MCF 10A (cell line): Measurements from ENCODE around the gene WFDC1. TPM values are rescaled to one million over a fixed set of nuclear protein-coding genes. Genes with fewer than 3 reads are reported as not detected.

Experiments
- BruUV-seq: library from RNA; stranded (reverse); fragments of 400-500 nt; replicated peaks from 2 replicates; lab custom pipeline; 2021; lab: Mats Ljungman, UMichigan
- CTCF ChIA-PET: fragments of 300-600 bp; sonication (Branson Sonifier 250); formaldehyde crosslinking; extraction: SDS; loops from one replicate; lab custom pipeline; 2021; ENCODE audit warnings: antibody characterized with exemption, inconsistent platforms; lab: Yijun Ruan, JAX
- POLR2A ChIA-PET: fragments of 300-600, 350-650 bp; sonication (Branson Sonifier 250); formaldehyde crosslinking; extraction: SDS; loops from one replicate; lab custom pipeline; 2020; ENCODE audit warnings: antibody characterized with exemption, inconsistent platforms; lab: Yijun Ruan, JAX
- DNase-seq: peaks from one replicate; pipeline ENCODE4 v3.0.0-alpha.2; 2018; ENCODE audit not compliant: unreplicated experiment
- H3K27ac Mint-ChIP-seq: one replicate; pipeline ENCODE4 v1.8.0; 2022; ENCODE audit warnings: mild to moderate bottlenecking, low read depth, mixed read lengths; ENCODE audit not compliant: unreplicated experiment
- H3K27me3 Mint-ChIP-seq: one replicate; pipeline ENCODE4 v1.8.0; 2022; ENCODE audit warnings: mixed read lengths; ENCODE audit not compliant: insufficient read depth, unreplicated experiment
- H3K36me3 Mint-ChIP-seq: one replicate; pipeline ENCODE4 v1.8.0; 2022; ENCODE audit warnings: mild to moderate bottlenecking, moderate library complexity, mixed read lengths; ENCODE audit not compliant: insufficient read depth, unreplicated experiment
- H3K4me1 Mint-ChIP-seq: one replicate; pipeline ENCODE4 v1.8.0; 2022; ENCODE audit warnings: mixed read lengths; ENCODE audit not compliant: insufficient read depth, unreplicated experiment
- H3K4me3 Mint-ChIP-seq: one replicate; pipeline ENCODE4 v1.8.0; 2022; ENCODE audit warnings: mild to moderate bottlenecking, moderate library complexity, mixed read lengths; ENCODE audit not compliant: unreplicated experiment
- H3K9me3 Mint-ChIP-seq: one replicate; pipeline ENCODE4 v1.8.0; 2022; ENCODE audit warnings: mixed read lengths; ENCODE audit not compliant: unreplicated experiment
- intact Hi-C: fragments of 100-400 bp; cut with micrococcal nuclease; formaldehyde crosslinking; loops from 2 replicates; pipeline ENCODE4 v1.14.1; 2022
- total RNA-seq: library from RNA; stranded (reverse); gene quantifications from 2 replicates; pipeline ENCODE4 v1.2.3, GENCODE V29; 2022
- TF ChIP-seq, protein P1 (sequence below): fragments of 200-600 bp; IDR thresholded peaks from one replicate; pipeline ENCODE4 v1.8.0; 2022; ENCODE audit warnings: antibody characterized with exemption, mild to moderate bottlenecking; ENCODE audit not compliant: unreplicated experiment

Gene WFDC1
- total RNA-seq, 1 experiment from 2014 or later, result not detected

DNA sequence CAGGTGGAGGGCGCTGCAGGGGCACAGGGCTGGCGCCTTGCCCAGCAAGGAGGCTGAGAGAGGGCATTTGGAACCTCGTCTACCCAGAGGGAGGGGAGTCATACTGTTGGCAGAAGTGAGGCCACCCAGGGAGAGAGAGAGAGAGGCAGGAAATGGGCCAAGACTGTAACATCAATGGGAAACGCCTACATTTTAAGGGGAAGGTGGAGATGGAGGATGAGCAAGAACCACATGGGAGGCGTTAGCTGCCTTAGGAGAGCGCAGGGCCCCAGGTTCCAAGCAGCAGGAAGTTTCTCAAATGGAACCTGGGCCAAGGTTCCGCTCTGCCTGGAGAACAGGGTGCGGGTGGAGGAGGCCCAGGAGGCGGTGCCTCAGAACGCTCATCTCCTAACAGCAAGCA, 2.7 kb upstream of the WFDC1 start:
- peak; percentile 57 for DNase-seq
- TF ChIP-seq, protein P1, sequence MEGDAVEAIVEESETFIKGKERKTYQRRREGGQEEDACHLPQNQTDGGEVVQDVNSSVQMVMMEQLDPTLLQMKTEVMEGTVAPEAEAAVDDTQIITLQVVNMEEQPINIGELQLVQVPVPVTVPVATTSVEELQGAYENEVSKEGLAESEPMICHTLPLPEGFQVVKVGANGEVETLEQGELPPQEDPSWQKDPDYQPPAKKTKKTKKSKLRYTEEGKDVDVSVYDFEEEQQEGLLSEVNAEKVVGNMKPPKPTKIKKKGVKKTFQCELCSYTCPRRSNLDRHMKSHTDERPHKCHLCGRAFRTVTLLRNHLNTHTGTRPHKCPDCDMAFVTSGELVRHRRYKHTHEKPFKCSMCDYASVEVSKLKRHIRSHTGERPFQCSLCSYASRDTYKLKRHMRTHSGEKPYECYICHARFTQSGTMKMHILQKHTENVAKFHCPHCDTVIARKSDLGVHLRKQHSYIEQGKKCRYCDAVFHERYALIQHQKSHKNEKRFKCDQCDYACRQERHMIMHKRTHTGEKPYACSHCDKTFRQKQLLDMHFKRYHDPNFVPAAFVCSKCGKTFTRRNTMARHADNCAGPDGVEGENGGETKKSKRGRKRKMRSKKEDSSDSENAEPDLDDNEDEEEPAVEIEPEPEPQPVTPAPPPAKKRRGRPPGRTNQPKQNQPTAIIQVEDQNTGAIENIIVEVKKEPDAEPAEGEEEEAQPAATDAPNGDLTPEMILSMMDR, result no peak
- no peak overlapping the region for H3K4me3 Mint-ChIP-seq
- POLR2A ChIA-PET, result no interaction called here
- no peaks in the 10 kb centered on the region for H3K36me3 Mint-ChIP-seq
- H3K27me3 Mint-ChIP-seq, result peaks cover 70% of the 10 kb centered on the region
- peaks cover 12% of the 10 kb centered on the region for H3K4me1 Mint-ChIP-seq
- CTCF ChIA-PET, result no interaction called here
- intact Hi-C loops, result no loop called here
- no TSS peak for BruUV-seq
- H3K27ac Mint-ChIP-seq, result no peak overlapping the region
- no peaks in the 10 kb centered on the region for H3K9me3 Mint-ChIP-seq

DNA sequence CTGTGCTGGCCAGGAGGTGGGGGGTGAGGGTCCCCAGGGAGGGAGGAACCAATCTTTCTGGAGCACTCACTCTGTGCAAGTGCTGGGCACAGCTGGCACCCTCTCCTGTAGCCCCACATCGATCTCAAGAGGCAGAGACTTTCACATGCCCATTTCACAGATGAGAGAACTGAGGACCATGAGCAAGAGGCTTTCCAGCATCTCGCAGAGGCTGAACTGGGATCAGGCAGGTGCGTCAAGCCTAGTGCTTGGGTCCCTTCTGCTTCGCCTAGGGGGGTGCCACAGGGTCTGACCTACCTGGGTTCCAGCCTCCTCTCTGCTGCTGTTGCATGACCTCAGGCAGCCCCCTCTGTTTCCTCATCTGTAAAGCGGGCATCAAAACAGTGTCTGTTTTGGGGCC, 1.3 kb upstream of the WFDC1 start:
- CTCF ChIA-PET, result no interaction called here
- Mint-ChIP-seq H3K4me3 (no peak overlapping the region), H3K4me1 (peaks cover 12% of the 10 kb centered on the region), H3K9me3 (no peaks in the 10 kb centered on the region), H3K27me3 (peaks cover 61% of the 10 kb centered on the region), H3K36me3 (no peaks in the 10 kb centered on the region), H3K27ac (no peak overlapping the region)
- intact Hi-C loops, result no loop called here
- TF ChIP-seq, protein P1, result no peak
- DNase-seq, result no peak
- POLR2A ChIA-PET, result no interaction called here
- BruUV-seq, result no TSS peak

DNA sequence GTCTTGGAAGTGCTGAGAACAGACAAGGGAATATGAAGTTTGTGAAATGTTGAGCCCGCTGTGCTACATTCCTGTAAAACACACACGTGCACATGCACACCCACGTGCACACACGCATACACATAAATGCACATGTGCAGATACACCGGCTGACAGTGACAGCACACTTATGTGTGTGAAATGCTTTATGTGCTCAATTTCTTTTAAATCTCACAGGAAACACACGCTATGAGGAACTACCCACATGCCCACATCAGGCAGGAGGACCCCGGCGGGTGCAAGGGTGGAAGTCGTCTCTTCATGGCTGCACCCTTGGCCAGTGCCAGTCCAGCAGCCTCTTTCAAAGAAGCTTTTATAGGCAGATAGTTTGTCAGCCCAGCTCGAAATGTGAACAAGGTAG, 561 bp upstream of the WFDC1 start:
- CTCF ChIA-PET, result no interaction called here
- BruUV-seq, result no TSS peak
- H3K27me3 Mint-ChIP-seq, result peaks cover 61% of the 10 kb centered on the region

DNA sequence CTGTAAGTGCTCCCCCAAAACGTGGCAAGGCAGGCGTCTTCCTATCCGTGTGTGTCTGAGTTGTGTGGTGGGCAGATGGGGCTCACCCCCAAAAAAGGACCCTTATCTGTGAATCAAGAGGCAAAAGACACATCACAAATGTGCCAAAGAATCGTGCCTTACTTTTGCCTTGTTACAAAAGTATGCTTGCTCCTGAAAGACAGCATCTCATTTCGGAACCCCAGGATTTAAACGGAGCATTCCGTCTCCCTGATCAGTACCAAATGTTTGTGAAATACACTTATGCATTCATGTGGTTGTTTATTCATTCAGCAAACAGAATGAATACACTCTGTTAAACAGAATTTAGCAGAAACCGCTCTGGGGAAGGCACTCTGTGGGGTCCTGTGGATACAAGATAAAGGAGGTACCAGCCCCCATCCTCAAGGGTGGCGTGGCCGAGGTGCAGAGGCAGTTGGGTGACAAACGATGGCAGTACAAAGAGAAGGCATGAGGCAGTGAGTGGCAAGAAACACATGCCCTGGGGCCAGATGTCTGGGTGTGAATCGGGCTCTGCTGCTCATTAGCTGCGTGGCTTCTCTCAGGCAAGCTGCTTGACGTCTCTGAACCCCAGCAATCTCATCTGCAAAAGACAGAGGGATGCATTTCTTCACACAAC, 654 bp downstream of the WFDC1 start:
- Mint-ChIP-seq H3K4me1 (peaks cover 12% of the 10 kb centered on the region), H3K27ac (no peak overlapping the region), H3K9me3 (no peaks in the 10 kb centered on the region), H3K27me3 (peaks cover 61% of the 10 kb centered on the region), H3K4me3 (no peak overlapping the region), H3K36me3 (no peaks in the 10 kb centered on the region)
- DNase-seq, result no peak
- TF ChIP-seq, protein P1, result no peak
- intact Hi-C loops, result no loop called here
- ChIA-PET POLR2A (no interaction called here), CTCF (no interaction called here)
- BruUV-seq, result no TSS peak

More for the DNA sequence above, 561 bp upstream of the WFDC1 start:
- intact Hi-C loops, result no loop called here
- H3K9me3 Mint-ChIP-seq, result no peaks in the 10 kb centered on the region
- TF ChIP-seq, protein P1, result no peak
- no peak for DNase-seq
- peaks cover 12% of the 10 kb centered on the region for H3K4me1 Mint-ChIP-seq
- POLR2A ChIA-PET, result no interaction called here
- H3K27ac Mint-ChIP-seq, result no peak overlapping the region
- no peaks in the 10 kb centered on the region for H3K36me3 Mint-ChIP-seq
- no peak overlapping the region for H3K4me3 Mint-ChIP-seq
